GM19240 (cell line): Measurements from ENCODE around the gene HSD17B1.

Source experiments
- DNase-seq: peaks from one replicate; pipeline ENCODE4 v3.0.0; 2011; ENCODE audit warnings: low spot score; ENCODE audit not compliant: insufficient read length

Gene HSD17B1

GRCh38 chr17:42566883-42567573, 14.3 kb downstream of the HSD17B1 start, which contains the start of gene MLX:
TSS of gene MLX (plus strand) at chr17:42567100. CDS start at chr17:42567125, 25 bp downstream.
- DNase-seq = peak; percentile 91

- no peak for DNase-seq
Observed at GRCh38 chr17:42568341-42569111, 15.8 kb downstream of the HSD17B1 start.

- no peak for DNase-seq
Observed at GRCh38 chr17:42571435-42572225, 18.9 kb downstream of the HSD17B1 start.

GRCh38 chr17:42573095-42573494, 20.4 kb downstream of the HSD17B1 start:
- no peak for DNase-seq

GRCh38 chr17:42574463-42574862, 21.7 kb downstream of the HSD17B1 start:
- no peak for DNase-seq

GRCh38 chr17:42577140-42577531, 24.4 kb downstream of the HSD17B1 start:
- DNase-seq = no peak

- DNase-seq = peak; percentile 95
Observed at GRCh38 chr17:42577532-42578281, 25.0 kb downstream of the HSD17B1 start, which contains the start of gene PSMC3IP. TSS of gene PSMC3IP (minus strand) at chr17:42577729. CDS start at chr17:42577686, 43 bp downstream.

- peak; percentile 58 for DNase-seq
Observed at GRCh38 chr17:42578282-42578869, 25.7 kb downstream of the HSD17B1 start.

- no peak for DNase-seq
Observed at GRCh38 chr17:42579794-42580551, 27.2 kb downstream of the HSD17B1 start.

- DNase-seq = no peak
Observed at GRCh38 chr17:42581744-42582270, 29.1 kb downstream of the HSD17B1 start.

GRCh38 chr17:42584880-42585279, 32.2 kb downstream of the HSD17B1 start:
- no peak for DNase-seq

- DNase-seq = no peak
Observed at GRCh38 chr17:42585353-42585752, 32.6 kb downstream of the HSD17B1 start.

GRCh38 chr17:42586514-42587230, 33.9 kb downstream of the HSD17B1 start:
- peak; percentile 67 for DNase-seq

GRCh38 chr17:42590886-42591285, 38.2 kb downstream of the HSD17B1 start:
- DNase-seq = no peak

GRCh38 chr17:42591411-42591810, 38.7 kb downstream of the HSD17B1 start:
- no peak for DNase-seq

GRCh38 chr17:42596386-42596785, 43.7 kb downstream of the HSD17B1 start:
- DNase-seq = no peak

- no peak for DNase-seq
Observed at GRCh38 chr17:42598905-42599304, 46.2 kb downstream of the HSD17B1 start.

- no peak for DNase-seq
Observed at GRCh38 chr17:42603318-42603717, 50.6 kb downstream of the HSD17B1 start.
